Measurements from ENCODE around the gene FAM149B1. TPM values are rescaled to one million over a fixed set of nuclear protein-coding genes. Genes with fewer than 3 reads are reported as not detected.

FAM149B1 gene
- total RNA-seq, 1 experiment from 2014 or later, result 14.1 TPM

- Mint-ChIP-seq H3K27me3 (ENCODE audit: insufficient read depth, unreplicated experiment) (peaks cover 4% of the 10 kb centered on the region), H3K9me3 (ENCODE audit: unreplicated experiment) (peaks cover 6% of the 10 kb centered on the region), H3K36me3 (ENCODE audit: insufficient read depth, unreplicated experiment) (no peaks in the 10 kb centered on the region), H3K4me1 (ENCODE audit: low read depth, unreplicated experiment) (no peaks in the 10 kb centered on the region), H3K4me3 (ENCODE audit: unreplicated experiment) (no peak overlapping the region), H3K27ac (ENCODE audit: unreplicated experiment) (no peak overlapping the region)
- POLR2A ChIA-PET, result interaction anchor here (0.6 to 1.4 kb wide), 2 partner anchors 17 to 85 kb away, joined by 4 read pairs; partner anchors contain the start of gene DNAJC9
- Histone ChIP-seq H3K9me3 (peaks cover 8% of the 10 kb centered on the region), H3K4me1 (no peaks in the 10 kb centered on the region), H3K27me3 (replicated peaks; ENCODE audit: control insufficient read depth, insufficient read depth, low read length) (no peaks in the 10 kb centered on the region), H3K36me3 (ENCODE audit: control insufficient read depth, insufficient read depth, low read length) (no peaks in the 10 kb centered on the region; the same call in 1 of the 2 replicates), H3K4me3 (ENCODE audit: low read depth, low read length) (no peak overlapping the region)
- DNase-seq, result peak in 1 of 2 experiments; percentile 22
- CTCF ChIA-PET, result interaction anchor here (0.6 to 1.3 kb wide), 6 partner anchors 11 to 1418 kb away, joined by 3 to 8 read pairs (median 6); partner anchors contain the start of gene DNAJC9
- peak; percentile 56 to 77 for TF ChIP-seq CTCF (IDR thresholded peaks at IDR 0.05; ENCODE audit: insufficient read depth in 1 of 2, low read depth in 1 of 2, low read length in 1 of 2, severe bottlenecking in 1 of 2, unreplicated experiment in 1 of 2)
- BruUV-seq (replicated peaks), result no TSS peak
- intact Hi-C loops (cut with micrococcal nuclease; ENCODE audit: unreplicated experiment), result loop anchor here (5.0 kb wide), 1 partner anchor 378 kb away; the partner anchor contains the start of gene MYOZ1
Measured at GRCh38 chr10:73263693-73264347, 95.9 kb downstream of the FAM149B1 start.

GRCh38 chr10:73264423-73264822 is 96.5 kb downstream of the FAM149B1 start:
- no peak for DNase-seq
- Mint-ChIP-seq H3K9me3 (ENCODE audit: unreplicated experiment) (no peaks in the 10 kb centered on the region), H3K27ac (ENCODE audit: unreplicated experiment) (no peak overlapping the region), H3K27me3 (ENCODE audit: insufficient read depth, unreplicated experiment) (peaks cover 9% of the 10 kb centered on the region), H3K36me3 (ENCODE audit: insufficient read depth, unreplicated experiment) (no peaks in the 10 kb centered on the region), H3K4me3 (ENCODE audit: unreplicated experiment) (no peak overlapping the region), H3K4me1 (ENCODE audit: low read depth, unreplicated experiment) (no peaks in the 10 kb centered on the region)
- no peaks in the 10 kb centered on the region for H3K4me1 ChIP-seq
- no peaks in the 10 kb centered on the region for H3K36me3 ChIP-seq (ENCODE audit: control insufficient read depth, insufficient read depth, low read length)
- no peak overlapping the region for H3K4me3 ChIP-seq (ENCODE audit: low read depth, low read length)
- no TSS peak for BruUV-seq (replicated peaks)
- H3K27me3 ChIP-seq (replicated peaks; ENCODE audit: control insufficient read depth, insufficient read depth, low read length), result no peaks in the 10 kb centered on the region
- POLR2A ChIA-PET, result interaction anchor here (0.6 to 1.4 kb wide), 2 partner anchors 17 to 84 kb away, joined by 4 read pairs; partner anchors contain the start of gene DNAJC9
- TF ChIP-seq CTCF (IDR thresholded peaks at IDR 0.05; ENCODE audit: insufficient read depth in 1 of 2, low read depth in 1 of 2, low read length in 1 of 2, severe bottlenecking in 1 of 2, unreplicated experiment in 1 of 2), result no peak
- peaks cover 2% of the 10 kb centered on the region for H3K9me3 ChIP-seq
- intact Hi-C loops (cut with micrococcal nuclease; ENCODE audit: unreplicated experiment), result loop anchor here (5.0 kb wide), 1 partner anchor 378 kb away; the partner anchor contains the start of gene MYOZ1
- CTCF ChIA-PET, result interaction anchor here (0.5 to 1.3 kb wide), 7 partner anchors 11 to 1418 kb away, joined by 3 to 8 read pairs (median 6); partner anchors contain the start of gene DNAJC9

DNA sequence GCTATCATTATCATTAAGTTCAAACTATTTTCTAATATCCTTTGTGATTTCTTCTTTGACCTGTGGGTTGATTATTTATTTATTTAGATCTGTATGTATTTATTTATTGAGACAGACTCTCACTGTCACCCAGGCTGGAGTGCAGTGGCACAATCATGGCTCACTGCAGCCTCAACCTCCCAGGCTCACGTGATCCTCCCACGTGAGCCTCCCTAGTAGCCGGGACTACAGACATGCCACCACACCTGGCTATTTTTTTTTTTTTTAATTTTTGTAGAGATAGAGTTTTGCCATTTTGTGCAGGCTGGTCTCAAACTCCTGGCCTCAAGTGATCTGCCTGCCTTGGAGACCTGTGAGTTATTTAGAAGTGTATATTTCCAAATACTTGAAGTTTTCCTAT is 113.2 kb downstream of the FAM149B1 start:
- Histone ChIP-seq H3K27me3 (replicated peaks; ENCODE audit: control insufficient read depth, insufficient read depth, low read length) (no peaks in the 10 kb centered on the region), H3K9me3 (0 out of 2 replicates have a peak, but pooled peaks cover 4% of the 10 kb centered on the region), H3K4me1 (no peaks in the 10 kb centered on the region), H3K36me3 (ENCODE audit: control insufficient read depth, insufficient read depth, low read length) (no peaks in the 10 kb centered on the region), H3K4me3 (ENCODE audit: low read depth, low read length) (no peak overlapping the region)
- CTCF ChIA-PET, result no interaction called here
- Mint-ChIP-seq H3K27me3 (ENCODE audit: insufficient read depth, unreplicated experiment) (peaks cover 7% of the 10 kb centered on the region), H3K27ac (ENCODE audit: unreplicated experiment) (no peak overlapping the region), H3K9me3 (ENCODE audit: unreplicated experiment) (peaks cover 11% of the 10 kb centered on the region), H3K4me1 (ENCODE audit: low read depth, unreplicated experiment) (no peaks in the 10 kb centered on the region), H3K4me3 (ENCODE audit: unreplicated experiment) (no peak overlapping the region), H3K36me3 (ENCODE audit: insufficient read depth, unreplicated experiment) (no peaks in the 10 kb centered on the region)
- no TSS peak for BruUV-seq (replicated peaks)
- POLR2A ChIA-PET, result no interaction called here
- DNase-seq, result no peak
- TF ChIP-seq CTCF (IDR thresholded peaks at IDR 0.05; ENCODE audit: insufficient read depth in 1 of 2, low read depth in 1 of 2, low read length in 1 of 2, severe bottlenecking in 1 of 2, unreplicated experiment in 1 of 2), result no peak
- intact Hi-C loops (cut with micrococcal nuclease; ENCODE audit: unreplicated experiment), result no loop called here
